Spleen (tissue), 11 donors: ENCODE results near the gene ODAD2. TPM values are rescaled to one million over a fixed set of nuclear protein-coding genes. Genes with fewer than 3 reads are reported as not detected.
"Not testable (repeated sequence)": the region's sequence is repeated elsewhere in the genome, so short reads cannot be mapped to it uniquely, and the experiment has no call there.

Experiments
- DNase-seq: peaks from one replicate; pipeline ENCODE4 v3.0.0-alpha.2; 2020
- H3K27ac ChIP-seq, 8 donors: fragments of 200-600 bp; sonication (generic) in 7 of 8; 1 replicate in 4 of 8; 2 replicates in 4 of 8; pipeline versions ENCODE4 v1.5.0 to v1.8.0; 2016 to 2021; ENCODE audit warnings: inconsistent platforms in 4 of 8, mild to moderate bottlenecking in 4 of 8, moderate library complexity in 1 of 8
- H3K27me3 ChIP-seq, 7 donors: fragments of 200-600 bp; sonication (generic) in 6 of 7; replicated peaks in 1 of 7; 1 replicate in 4 of 7; 2 replicates in 3 of 7; pipeline versions ENCODE4 v1.5.0 to v1.8.0; 2016 to 2021; ENCODE audit warnings: inconsistent platforms in 3 of 7, mild to moderate bottlenecking in 1 of 7
- H3K36me3 ChIP-seq, 6 donors: fragments of 200-600 bp; sonication (generic) in 5 of 6; 1 replicate in 4 of 6; 2 replicates in 2 of 6; pipeline versions ENCODE4 v1.5.0 to v1.8.0; 2016 to 2021; ENCODE audit warnings: inconsistent platforms in 2 of 6
- H3K4me1 ChIP-seq, 6 donors: fragments of 200-600 bp; sonication (generic) in 5 of 6; 1 replicate in 3 of 6; 2 replicates in 3 of 6; pipeline versions ENCODE4 v1.5.0 to v1.8.0; 2016 to 2021; ENCODE audit warnings: inconsistent platforms in 3 of 6
- H3K4me3 ChIP-seq, 8 donors: fragments of 200-600 bp; sonication (generic) in 7 of 8; 1 replicate in 4 of 8; 2 replicates in 4 of 8; pipeline versions ENCODE4 v1.5.0 to v1.8.0; 2016 to 2021; ENCODE audit warnings: inconsistent platforms in 4 of 8, mild to moderate bottlenecking in 4 of 8, moderate library complexity in 2 of 8
- H3K9me3 ChIP-seq, 8 donors: fragments of 200-600 bp; sonication (generic) in 7 of 8; 1 replicate in 4 of 8; 2 replicates in 4 of 8; pipeline versions ENCODE4 v1.5.0 to v1.8.0; 2016 to 2021; ENCODE audit warnings: inconsistent platforms in 4 of 8
- POLR2A ChIP-seq, 3 donors: fragments of 450-650 bp; IDR thresholded peaks; one replicate each; pipeline ENCODE4 v1.5.1; 2017; ENCODE audit warnings: antibody characterized with exemption in 3 of 3, mild to moderate bottlenecking in 1 of 3
- POLR2AphosphoS5 ChIP-seq, 3 donors: sonication (generic); formaldehyde crosslinking; IDR thresholded peaks; one replicate each; pipeline ENCODE4 v1.5.1; 2017; ENCODE audit warnings: antibody characterized with exemption in 3 of 3
- WGBS, 5 donors: extraction: QIAGEN DNeasy Blood & Tissue Kit in 3 of 5; methylation state at CpG; one replicate each; pipeline versions ENCODE4 v1.1.5 to v1.1.7; 2013 to 2018; 5-methylcytosine and 5-hydroxymethylcytosine counted together
- intact Hi-C: fragments of 100-400 bp; cut with DNase I; formaldehyde crosslinking; loops from one replicate; pipeline ENCODE4 v1.15.0; 2023; ENCODE audit warnings: low total_unique reads
- polyA plus RNA-seq, 3 donors: library from polyadenylated mRNA; stranded (reverse); fragments of 200-250 nt; gene quantifications; one replicate each; pipeline ENCODE4 v1.2.1, GENCODE V29; 2013
- total RNA-seq, 7 donors: library from RNA; depleted of rRNA in 3 of 7; stranded (reverse); fragments of >200 nt in 3 of 7; fragmentation: NEBNext Ultra II Directional in 4 of 7; extraction: Animal tissue kit (Norgen Biotek cat#: 25700) in 4 of 7; gene quantifications; one replicate each; pipeline versions ENCODE4 v1.1.0 to v1.2.1, GENCODE V29; 2016 to 2021
- TF ChIP-seq, protein P1 (sequence below), 11 experiments: fragments of 200-600 bp in 7 of 11; fragments of 450-650 bp in 4 of 11; sonication (generic) in 4 of 11; IDR thresholded peaks in 8 of 11; conservative IDR thresholded peaks in 3 of 11; 1 replicate in 7 of 11; 2 replicates in 4 of 11; pipeline versions ENCODE4 v1.4.0 to v1.8.0; 2016 to 2021; ENCODE audit warnings: antibody characterized with exemption in 11 of 11, inconsistent platforms in 4 of 11, mild to moderate bottlenecking in 1 of 11
- donor health status: healthy with polysubstance abuse.
- donor health status: DM: no; HTN: no; CAD: no; lungs with moderate emphysema.
- donor health status: DM: no; HTN: no; CAD: no.
- donor health status: Bipolar disorder and iron deficiency.
- donor health status: healthy.
- donor health status: DM: no; HTN: no; CAD: no.
- donor health status: DM: yes; HTN: yes; CAD: no.

Gene ODAD2
- total and polyA plus RNA-seq, 10 donors: 0.03 to 0.72 (median 0.29) TPM; not detected in 2

DNA sequence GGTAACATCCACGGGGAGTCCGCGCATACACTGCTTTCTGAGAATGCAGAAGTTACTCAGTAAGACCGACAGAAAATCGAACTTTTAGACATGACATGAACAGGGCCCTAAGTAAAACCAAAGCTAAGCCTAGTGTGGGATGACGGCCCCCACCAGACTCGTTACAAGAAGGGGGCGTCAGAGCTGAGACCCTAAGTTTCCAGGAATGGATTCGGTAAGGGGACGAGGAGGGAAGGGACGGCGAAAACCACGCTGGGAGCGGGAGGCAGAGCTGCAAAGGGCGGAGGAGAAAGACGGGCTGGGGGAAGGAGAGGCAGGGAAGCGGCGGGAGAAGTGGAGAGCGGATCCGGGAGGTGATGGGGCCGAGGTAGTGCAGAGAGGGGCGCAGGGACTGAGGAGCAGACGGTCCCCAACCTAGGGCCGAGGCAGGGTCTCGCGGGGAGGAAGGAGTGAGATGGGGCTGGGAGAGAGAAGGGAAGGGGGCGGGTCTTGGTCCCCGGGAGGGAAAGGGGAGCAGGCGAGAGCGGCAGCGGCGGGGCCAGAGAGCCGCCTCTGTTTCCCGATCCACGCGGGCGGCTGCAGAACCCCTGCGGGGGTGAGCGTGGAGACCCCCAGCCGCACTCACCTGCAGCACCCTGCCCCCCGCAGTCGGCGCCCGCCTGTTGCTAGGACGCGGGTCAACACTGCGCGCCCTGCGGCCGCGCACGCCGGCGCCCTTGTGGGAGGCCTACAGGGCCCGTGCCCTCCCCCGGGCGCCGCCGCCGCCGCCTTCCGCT lies 513 bp downstream of the ODAD2 start:
- no peaks in the 10 kb centered on the region for H3K36me3 ChIP-seq
- H3K4me1 ChIP-seq: peaks cover 0 to 17% (median 12%) of the 10 kb centered on the region in 6 donors
- TF ChIP-seq, protein P1, sequence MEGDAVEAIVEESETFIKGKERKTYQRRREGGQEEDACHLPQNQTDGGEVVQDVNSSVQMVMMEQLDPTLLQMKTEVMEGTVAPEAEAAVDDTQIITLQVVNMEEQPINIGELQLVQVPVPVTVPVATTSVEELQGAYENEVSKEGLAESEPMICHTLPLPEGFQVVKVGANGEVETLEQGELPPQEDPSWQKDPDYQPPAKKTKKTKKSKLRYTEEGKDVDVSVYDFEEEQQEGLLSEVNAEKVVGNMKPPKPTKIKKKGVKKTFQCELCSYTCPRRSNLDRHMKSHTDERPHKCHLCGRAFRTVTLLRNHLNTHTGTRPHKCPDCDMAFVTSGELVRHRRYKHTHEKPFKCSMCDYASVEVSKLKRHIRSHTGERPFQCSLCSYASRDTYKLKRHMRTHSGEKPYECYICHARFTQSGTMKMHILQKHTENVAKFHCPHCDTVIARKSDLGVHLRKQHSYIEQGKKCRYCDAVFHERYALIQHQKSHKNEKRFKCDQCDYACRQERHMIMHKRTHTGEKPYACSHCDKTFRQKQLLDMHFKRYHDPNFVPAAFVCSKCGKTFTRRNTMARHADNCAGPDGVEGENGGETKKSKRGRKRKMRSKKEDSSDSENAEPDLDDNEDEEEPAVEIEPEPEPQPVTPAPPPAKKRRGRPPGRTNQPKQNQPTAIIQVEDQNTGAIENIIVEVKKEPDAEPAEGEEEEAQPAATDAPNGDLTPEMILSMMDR (IDR thresholded peaks at IDR 0.05 in 8 of 11, conservative IDR thresholded peaks at IDR 0.05 in 3 of 11): no peak
- TF ChIP-seq POLR2A (IDR thresholded peaks at IDR 0.05) (no peak), POLR2AphosphoS5 (IDR thresholded peaks at IDR 0.05) (no peak)
- no peaks in the 10 kb centered on the region for H3K9me3 ChIP-seq
- peak overlapping the region in 1 of 8 donors; percentile 4 for H3K27ac ChIP-seq
- peaks cover 0 to 55% (median 12%) of the 10 kb centered on the region in 7 donors for H3K27me3 ChIP-seq
- H3K4me3 ChIP-seq: peak overlapping the region; percentile 44 to 78 (median 57)
- peak; percentile 79 for DNase-seq
- intact Hi-C loops: no loop called here
- 0 to 2% (median 1%) methylated on average over 38 to 62 of the region's 62 CpGs for WGBS, 5 donors

DNA sequence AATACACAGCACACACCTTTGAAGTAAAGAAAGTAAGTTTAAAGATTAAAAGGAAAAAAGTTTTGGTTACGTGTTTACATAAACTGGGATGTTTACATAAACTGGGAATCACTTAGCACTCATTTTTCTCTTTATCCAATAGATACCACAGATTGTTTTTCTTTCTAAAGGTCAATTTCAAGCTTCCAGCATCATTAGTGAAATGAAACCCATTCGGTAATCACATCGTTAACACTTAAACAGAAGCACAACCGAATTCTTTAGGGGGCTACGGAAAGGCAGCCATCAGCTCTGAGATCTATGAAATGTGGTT lies 1.1 kb downstream of the ODAD2 start:
- no peak for DNase-seq
- WGBS, 5 donors: 11 to 19% (median 17%) methylated on average over 5 of the region's 5 CpGs
- peak overlapping the region in 5 of 8 donors; percentile 56 to 78 (median 61) for H3K4me3 ChIP-seq
- TF ChIP-seq, protein P1 (IDR thresholded peaks at IDR 0.05 in 8 of 11, conservative IDR thresholded peaks at IDR 0.05 in 3 of 11): no peak
- TF ChIP-seq POLR2A (IDR thresholded peaks at IDR 0.05): no peak
- no peak for TF ChIP-seq POLR2AphosphoS5 (IDR thresholded peaks at IDR 0.05)
- no peaks in the 10 kb centered on the region for H3K9me3 ChIP-seq
- intact Hi-C loops: no loop called here
- peaks cover 0 to 17% (median 12%) of the 10 kb centered on the region in 6 donors for H3K4me1 ChIP-seq
- H3K27me3 ChIP-seq: peaks cover 0 to 55% (median 12%) of the 10 kb centered on the region in 7 donors
- H3K27ac ChIP-seq: no peak overlapping the region
- H3K36me3 ChIP-seq: no peaks in the 10 kb centered on the region

DNA sequence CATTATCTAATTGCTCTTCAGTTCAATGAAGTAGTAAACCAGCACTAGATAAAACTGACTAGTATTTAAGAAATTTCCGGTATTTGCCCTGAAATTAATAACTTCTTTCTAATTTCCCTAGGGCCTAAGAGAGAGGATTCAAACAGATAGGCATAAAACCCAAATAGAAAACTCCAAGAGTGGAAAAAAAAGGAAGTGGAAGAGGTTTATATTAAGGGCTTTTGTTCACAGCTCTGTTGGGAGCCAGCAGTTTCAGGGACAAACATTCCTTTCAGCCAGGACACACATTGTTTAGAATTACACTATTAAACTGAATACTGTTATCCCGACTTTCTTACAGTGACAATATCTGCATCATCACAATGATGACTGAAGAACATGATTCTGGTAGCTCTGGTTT lies 3.6 kb downstream of the ODAD2 start:
- Histone ChIP-seq H3K27me3 (peaks cover 0 to 41% (median 12%) of the 10 kb centered on the region in 7 donors), H3K9me3 (no peaks in the 10 kb centered on the region), H3K27ac (no peak overlapping the region), H3K36me3 (no peaks in the 10 kb centered on the region), H3K4me3 (no peak overlapping the region), H3K4me1 (peaks cover 0 to 17% (median 12%) of the 10 kb centered on the region in 6 donors)
- no peak for DNase-seq
- TF ChIP-seq POLR2A (IDR thresholded peaks at IDR 0.05): no peak
- no peak for TF ChIP-seq POLR2AphosphoS5 (IDR thresholded peaks at IDR 0.05)
- 80 to 89% (median 81%) methylated on average over 2 of the region's 2 CpGs for WGBS, 5 donors
- intact Hi-C loops: no loop called here

DNA sequence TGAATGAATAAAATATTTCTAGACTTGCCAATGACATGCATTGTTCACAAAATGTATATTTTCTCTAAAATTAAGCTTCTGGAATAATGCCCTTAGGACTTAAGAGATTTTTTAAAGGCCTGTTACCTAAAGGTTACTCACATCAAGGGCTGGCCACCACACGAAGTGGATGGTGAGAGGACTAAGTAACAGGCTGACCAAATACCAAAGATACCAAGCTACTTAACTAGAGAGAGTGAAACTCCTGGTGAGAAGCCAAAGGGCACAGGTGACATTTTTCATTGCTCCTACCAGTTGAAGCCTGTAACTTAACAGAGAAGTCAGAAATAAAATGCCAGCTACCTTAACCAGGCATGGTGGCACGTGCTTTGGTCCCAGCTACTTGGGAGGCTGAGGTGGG lies 9.5 kb downstream of the ODAD2 start:
- H3K4me1 ChIP-seq, H3K27me3 ChIP-seq, DNase-seq, H3K4me3 ChIP-seq, H3K27ac ChIP-seq, intact Hi-C loops, H3K9me3 ChIP-seq, H3K36me3 ChIP-seq: not testable (repeated sequence)
- WGBS, 5 donors: 76 to 86% (median 79%) methylated on average over 2 of the region's 2 CpGs

DNA sequence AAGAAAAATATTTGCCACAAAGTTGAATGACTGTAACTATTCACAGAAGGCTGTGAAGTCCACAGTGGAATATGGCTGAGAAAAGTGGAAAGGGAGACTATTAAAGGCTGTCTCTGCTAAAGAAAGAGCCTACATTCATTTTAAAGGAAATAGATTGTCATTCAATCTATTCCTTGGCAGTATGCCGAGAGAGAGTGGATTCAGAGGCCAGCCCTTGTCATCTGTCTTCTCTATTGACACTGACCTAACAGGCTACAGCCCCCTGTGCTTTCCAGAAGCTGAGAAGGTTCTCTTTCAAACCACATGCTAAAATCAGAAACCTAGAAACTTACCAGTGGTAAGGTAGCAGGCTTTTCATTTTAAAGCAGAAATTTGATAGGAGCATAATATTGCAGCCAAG lies 12.1 kb downstream of the ODAD2 start:
- 54 to 85% (median 63%) methylated on average over 1 of the region's 1 CpG for WGBS, 5 donors
- Histone ChIP-seq H3K4me3 (no peak overlapping the region), H3K9me3 (no peaks in the 10 kb centered on the region), H3K27ac (no peak overlapping the region), H3K27me3 (peaks cover 0 to 4% (median 0%) of the 10 kb centered on the region in 7 donors), H3K36me3 (no peaks in the 10 kb centered on the region), H3K4me1 (no peaks in the 10 kb centered on the region)
- DNase-seq: no peak
- intact Hi-C loops: no loop called here
- TF ChIP-seq POLR2AphosphoS5 (IDR thresholded peaks at IDR 0.05): no peak
